ENCODE data around the gene MYO18B. TPM values are rescaled to one million over a fixed set of nuclear protein-coding genes. Genes with fewer than 3 reads are reported as not detected.

Gene MYO18B
- total and polyA plus RNA-seq, 2 donors (not counting 3 experiments of a cell fraction or from before 2014, with no cell fraction given), result 0.01 TPM; not detected in 1

DNA sequence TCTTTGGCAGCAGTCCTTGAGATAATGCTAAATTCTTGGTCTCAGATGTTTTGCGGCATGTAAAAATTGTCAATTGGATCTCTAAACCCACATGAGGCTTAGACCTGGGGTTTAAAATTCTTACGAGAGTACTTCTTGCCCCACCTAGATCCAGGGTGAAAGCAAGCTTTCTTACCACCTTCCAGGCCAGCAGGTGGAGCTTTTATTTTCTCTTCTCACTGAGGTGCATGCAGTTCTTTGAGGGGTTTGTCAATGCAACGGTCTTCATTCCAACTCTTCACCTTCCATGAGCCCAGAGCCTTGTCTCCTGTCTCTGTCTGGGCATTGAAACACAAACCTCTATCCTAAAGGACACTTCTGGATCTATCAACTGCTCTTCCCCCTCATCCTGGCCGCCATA lies 154.1 kb downstream of the MYO18B start:
- Histone ChIP-seq H3K9ac (replicated peaks; ENCODE audit: extremely low read depth, insufficient read depth, low read length) (no peak overlapping the region), H3K9me1 (replicated peaks; ENCODE audit: control insufficient read depth, extremely low read depth, insufficient read depth, low read length) (no peaks in the 10 kb centered on the region), H2AFZ (ENCODE audit: low read depth, low read length) (no peak overlapping the region), H3K79me2 (ENCODE audit: control insufficient read depth, insufficient read depth, low read length) (no peaks in the 10 kb centered on the region), H4K20me1 (replicated peaks; ENCODE audit: control insufficient read depth, extremely low read depth, insufficient read depth, low read length) (no peaks in the 10 kb centered on the region), H3K27me3 (ENCODE audit: control insufficient read depth in 2 of 2, insufficient read depth in 2 of 2, low read length in 2 of 2) (no peaks in the 10 kb centered on the region), H3K4me2 (ENCODE audit: insufficient read depth, low read length) (no peak overlapping the region), H3K36me3 (ENCODE audit: control insufficient read depth in 2 of 2, extremely low read depth in 1 of 2, insufficient read depth in 2 of 2, low read length in 2 of 2) (no peaks in the 10 kb centered on the region), H3K9me3 (replicated peaks; ENCODE audit: control insufficient read depth, insufficient read depth, low read length) (no peaks in the 10 kb centered on the region), H3K4me3 (replicated peaks in 1 of 3; ENCODE audit: insufficient read depth in 1 of 3, low read depth in 1 of 3, low read length in 3 of 3) (no peak overlapping the region), H3K4me1 (ENCODE audit: control insufficient read depth, extremely low read depth, insufficient read depth, low read length) (no peaks in the 10 kb centered on the region), H3K27ac (ENCODE audit: insufficient read depth, low read depth, low read length) (no peak overlapping the region)
- no peak for TF ChIP-seq POLR2A (IDR thresholded peaks at IDR 0.05; ENCODE audit: low read depth, low read length)
- TF ChIP-seq JUN (IDR thresholded peaks at IDR 0.05; ENCODE audit: borderline replicate concordance, insufficient read depth, insufficient read length, low read depth), result no peak
- no peak for TF ChIP-seq MYC (IDR thresholded peaks at IDR 0.05; ENCODE audit: low read depth, low read length)
- TF ChIP-seq MAX (IDR thresholded peaks at IDR 0.05; ENCODE audit: insufficient read depth, insufficient read length), result no peak
- TF ChIP-seq EZH2 (IDR thresholded peaks at IDR 0.05; ENCODE audit: borderline replicate concordance, low read depth, low read length, severe bottlenecking), result no peak
- TF ChIP-seq, protein P1, sequence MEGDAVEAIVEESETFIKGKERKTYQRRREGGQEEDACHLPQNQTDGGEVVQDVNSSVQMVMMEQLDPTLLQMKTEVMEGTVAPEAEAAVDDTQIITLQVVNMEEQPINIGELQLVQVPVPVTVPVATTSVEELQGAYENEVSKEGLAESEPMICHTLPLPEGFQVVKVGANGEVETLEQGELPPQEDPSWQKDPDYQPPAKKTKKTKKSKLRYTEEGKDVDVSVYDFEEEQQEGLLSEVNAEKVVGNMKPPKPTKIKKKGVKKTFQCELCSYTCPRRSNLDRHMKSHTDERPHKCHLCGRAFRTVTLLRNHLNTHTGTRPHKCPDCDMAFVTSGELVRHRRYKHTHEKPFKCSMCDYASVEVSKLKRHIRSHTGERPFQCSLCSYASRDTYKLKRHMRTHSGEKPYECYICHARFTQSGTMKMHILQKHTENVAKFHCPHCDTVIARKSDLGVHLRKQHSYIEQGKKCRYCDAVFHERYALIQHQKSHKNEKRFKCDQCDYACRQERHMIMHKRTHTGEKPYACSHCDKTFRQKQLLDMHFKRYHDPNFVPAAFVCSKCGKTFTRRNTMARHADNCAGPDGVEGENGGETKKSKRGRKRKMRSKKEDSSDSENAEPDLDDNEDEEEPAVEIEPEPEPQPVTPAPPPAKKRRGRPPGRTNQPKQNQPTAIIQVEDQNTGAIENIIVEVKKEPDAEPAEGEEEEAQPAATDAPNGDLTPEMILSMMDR (IDR thresholded peaks at IDR 0.05; ENCODE audit: extremely low read depth in 1 of 2, insufficient read depth in 1 of 2, low read depth in 1 of 2, low read length in 2 of 2), result no peak
- TF ChIP-seq POLR2AphosphoS5 (IDR thresholded peaks at IDR 0.05; ENCODE audit: insufficient read depth, low read depth, low read length), result no peak
- no peak for FAIRE-seq
- DNase-seq (ENCODE audit: low read depth, low spot score), result no peak
- intact Hi-C loops (cut with micrococcal nuclease), result no loop called here
- POLR2A ChIA-PET, result no interaction called here
- BruUV-seq (replicated peaks), result no TSS peak
- dilution Hi-C loops (cut with MboI; ENCODE audit: extremely low pct_ligation_motif_present, low sequenced_read_pairs), result no loop called here
- CTCF ChIA-PET, result interaction anchor here (0.6 kb wide), 1 partner anchor 13 kb away, joined by 3 read pairs; no protein-coding TSS in a partner anchor

Measured in endothelial cell of umbilical vein (primary cell).